M059J (cell line): Measurements from ENCODE around the gene CPA1. TPM values are rescaled to one million over a fixed set of nuclear protein-coding genes. Genes with fewer than 3 reads are reported as not detected.
A peak's percentile ranks its signal among the peaks of the same experiment; 100 is the strongest.

Experiments used
- DNase-seq: peaks from one replicate; pipeline ENCODE4 v3.0.0-alpha.2; 2012; ENCODE audit warnings: low read depth
- total RNA-seq: library from RNA; depleted of rRNA; stranded (reverse); fragments of >200 nt; shearing (Covaris generic); gene quantifications from 2 replicates; pipeline ENCODE4 v1.2.3, GENCODE V29; 2014; rRNA removed

CPA1 gene
- total RNA-seq, 1 experiment from 2014 or later, result not detected

- DNase-seq, result no peak
Measured at GRCh38 chr7:130425796-130426195, 45.5 kb downstream of the CPA1 start.

- no peak for DNase-seq
Measured at GRCh38 chr7:130426564-130426963, 46.3 kb downstream of the CPA1 start.

- no peak for DNase-seq
Measured at GRCh38 chr7:130429019-130429418, 48.7 kb downstream of the CPA1 start.

GRCh38 chr7:130430115-130430514 lies 49.8 kb downstream of the CPA1 start:
- no peak for DNase-seq

- peak; percentile 61 for DNase-seq
Measured at GRCh38 chr7:130430841-130431666, 50.8 kb downstream of the CPA1 start.

- DNase-seq, result peak; percentile 64
Measured at GRCh38 chr7:130432886-130433285, 52.6 kb downstream of the CPA1 start.

- no peak for DNase-seq
Measured at GRCh38 chr7:130433301-130433700, 53.0 kb downstream of the CPA1 start.

- no peak for DNase-seq
Measured at GRCh38 chr7:130435311-130435854, 55.1 kb downstream of the CPA1 start.

- no peak for DNase-seq
Measured at GRCh38 chr7:130436253-130436652, 56.0 kb downstream of the CPA1 start.

Other genes starting within 250 kb of the CPA1 start
- 22.7 and 28.9 TPM in 2 replicates for gene TMEM209, start 175.1 kb upstream of the CPA1 start, total RNA-seq
- gene SSMEM1, start 172.6 kb upstream of the CPA1 start, total RNA-seq, result not detected in 2 replicates
- 0.17 and 3.0 TPM in 2 replicates for gene CPA2, start 113.6 kb upstream of the CPA1 start, total RNA-seq
- gene CPA4, start 87.3 kb upstream of the CPA1 start, total RNA-seq, result 564 and 723 TPM in 2 replicates
- gene CPA5, start 35.7 kb upstream of the CPA1 start, total RNA-seq, result not detected in 2 replicates
- 32.0 and 32.9 TPM in 2 replicates for gene CEP41, start 60.5 kb downstream of the CPA1 start, total RNA-seq
- 177 and 196 TPM in 2 replicates for gene MEST, start 111.6 kb downstream of the CPA1 start, total RNA-seq